ENCODE results near the gene TM4SF4.

DNA sequence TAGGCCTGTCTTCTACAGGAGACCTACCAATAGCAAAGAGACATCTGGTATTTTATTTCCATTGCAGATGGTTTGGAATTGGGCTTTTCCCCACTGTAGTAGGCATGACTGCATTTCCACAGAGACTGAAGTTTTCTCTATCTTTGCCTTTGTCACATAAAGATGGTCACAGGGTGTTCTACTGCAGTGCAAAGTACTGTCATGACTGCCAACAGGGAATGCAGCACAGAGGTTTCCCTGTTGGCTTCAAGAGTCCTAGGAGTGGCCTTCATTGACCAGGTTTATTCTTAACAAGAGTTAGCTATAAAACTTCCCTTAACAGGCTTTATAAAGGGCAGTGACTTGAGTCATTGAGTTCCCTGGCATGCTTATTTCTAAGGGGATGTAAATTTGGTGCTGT is 36.8 kb upstream of the TM4SF4 start:
- TF ChIP-seq, protein P1, sequence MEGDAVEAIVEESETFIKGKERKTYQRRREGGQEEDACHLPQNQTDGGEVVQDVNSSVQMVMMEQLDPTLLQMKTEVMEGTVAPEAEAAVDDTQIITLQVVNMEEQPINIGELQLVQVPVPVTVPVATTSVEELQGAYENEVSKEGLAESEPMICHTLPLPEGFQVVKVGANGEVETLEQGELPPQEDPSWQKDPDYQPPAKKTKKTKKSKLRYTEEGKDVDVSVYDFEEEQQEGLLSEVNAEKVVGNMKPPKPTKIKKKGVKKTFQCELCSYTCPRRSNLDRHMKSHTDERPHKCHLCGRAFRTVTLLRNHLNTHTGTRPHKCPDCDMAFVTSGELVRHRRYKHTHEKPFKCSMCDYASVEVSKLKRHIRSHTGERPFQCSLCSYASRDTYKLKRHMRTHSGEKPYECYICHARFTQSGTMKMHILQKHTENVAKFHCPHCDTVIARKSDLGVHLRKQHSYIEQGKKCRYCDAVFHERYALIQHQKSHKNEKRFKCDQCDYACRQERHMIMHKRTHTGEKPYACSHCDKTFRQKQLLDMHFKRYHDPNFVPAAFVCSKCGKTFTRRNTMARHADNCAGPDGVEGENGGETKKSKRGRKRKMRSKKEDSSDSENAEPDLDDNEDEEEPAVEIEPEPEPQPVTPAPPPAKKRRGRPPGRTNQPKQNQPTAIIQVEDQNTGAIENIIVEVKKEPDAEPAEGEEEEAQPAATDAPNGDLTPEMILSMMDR (IDR thresholded peaks at IDR 0.05), result no peak
- TF ChIP-seq POLR2A (IDR thresholded peaks at IDR 0.05), result no peak
